Lung microvascular endothelial cell (primary cell): ENCODE results near the gene FAM78A. TPM values are rescaled to one million over a fixed set of nuclear protein-coding genes. Genes with fewer than 3 reads are reported as not detected.
"Not testable (repeated sequence)": the region's sequence is repeated elsewhere in the genome, so short reads cannot be mapped to it uniquely, and the experiment has no call there.

Source experiments
- DNase-seq, 2 donors: peaks; one replicate each; pipeline versions ENCODE4 v3.0.0 to v3.0.0-alpha.2; 2010; ENCODE audit warnings: low read depth in 2 of 2
- total RNA-seq: library from RNA; depleted of rRNA; stranded (reverse); fragments of >200 nt; gene quantifications from 2 replicates; pipeline ENCODE4 v1.2.1, GENCODE V29; 2014

The FAM78A gene
- total RNA-seq, 1 donor from 2014 or later, result 3.8 TPM

- peak; percentile 39 to 54 for DNase-seq
Measured at GRCh38 chr9:131214286-131214856, 61.9 kb downstream of the FAM78A start.

- DNase-seq, result not testable (repeated sequence)
Measured at GRCh38 chr9:131211920-131212319, 64.4 kb downstream of the FAM78A start.

Other genes with a start within 250 kb of the FAM78A start
- 0.60 and 1.7 TPM in 2 replicates for gene AIF1L, start 180.0 kb downstream of the FAM78A start, total RNA-seq
- 6.5 and 7.5 TPM in 2 replicates for gene NUP214, start 150.9 kb downstream of the FAM78A start, total RNA-seq
- gene PLPP7, start 13.2 kb upstream of the FAM78A start, total RNA-seq, result 1.5 and 2.0 TPM in 2 replicates
- gene PRRC2B, start 117.6 kb upstream of the FAM78A start, total RNA-seq, result 34.9 and 46.0 TPM in 2 replicates
- 20.3 and 27.2 TPM in 2 replicates for gene POMT1, start 226.4 kb upstream of the FAM78A start, total RNA-seq